Eye (tissue), 1 donor: ENCODE measurements around the gene NR2F1-AS1.
"Not testable (repeated sequence)": the region's sequence is repeated elsewhere in the genome, so short reads cannot be mapped to it uniquely, and the experiment has no call there.

ENCODE experiments used
- DNase-seq: peaks from one replicate; pipeline ENCODE4 v3.0.0-alpha.2; 2015

NR2F1-AS1 gene

DNA sequence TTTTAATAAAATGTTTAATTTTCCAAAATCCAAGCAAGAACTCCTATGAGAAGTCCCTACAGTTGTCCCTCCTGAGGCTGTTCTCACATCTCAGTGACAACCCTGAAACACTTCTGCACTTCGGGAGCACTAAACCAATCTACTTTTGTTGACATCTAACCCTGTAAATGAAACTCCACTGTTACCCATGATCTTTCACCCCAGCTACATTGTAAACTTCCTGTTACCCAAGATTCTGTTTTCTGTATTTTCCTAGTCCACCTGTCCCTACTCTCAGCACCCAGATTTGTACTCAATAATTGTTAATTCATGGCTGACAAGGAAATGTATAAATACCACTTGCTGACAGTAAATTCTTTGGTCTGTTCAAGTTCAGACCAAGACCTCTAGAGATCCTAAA is 153.7 kb downstream of the NR2F1-AS1 start:
- no peak for DNase-seq

DNA sequence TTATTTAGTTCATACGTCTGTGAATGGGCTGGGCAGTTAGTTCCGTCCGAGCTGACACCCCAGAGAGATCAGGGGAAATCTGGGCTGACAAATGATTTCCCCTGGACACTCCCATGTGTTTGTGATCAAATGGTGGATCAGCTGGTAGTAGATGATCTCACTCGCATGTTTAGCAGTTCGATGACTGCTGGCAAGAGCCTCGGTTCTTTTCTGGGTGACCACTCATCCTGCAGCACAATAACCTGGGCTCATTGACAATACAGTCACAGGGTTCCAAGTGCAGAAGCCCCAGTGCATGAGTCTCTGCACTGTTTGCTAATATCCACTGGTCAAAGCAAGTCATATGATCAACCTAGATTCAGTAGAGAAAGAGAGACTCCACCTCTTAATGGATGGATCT is 155.9 kb downstream of the NR2F1-AS1 start:
- DNase-seq, result no peak

DNA sequence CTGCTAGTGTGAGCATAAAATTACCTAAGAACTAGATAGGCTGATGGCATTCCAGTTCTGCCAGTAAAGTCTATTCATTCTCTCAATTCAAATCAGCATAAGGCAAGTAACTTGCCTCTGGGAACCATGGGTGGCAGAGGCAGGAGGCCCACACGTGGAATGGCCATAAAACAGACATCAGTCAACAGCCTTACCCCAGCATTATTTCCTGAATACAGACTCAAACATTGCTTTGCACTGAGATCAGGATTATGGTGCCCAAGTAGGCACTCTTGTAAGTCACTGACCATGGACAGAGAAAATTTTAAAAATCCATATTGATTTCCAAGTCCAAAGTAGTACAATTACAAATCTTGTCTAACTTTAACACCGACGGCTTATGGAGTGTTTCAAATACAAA is 157.7 kb downstream of the NR2F1-AS1 start:
- DNase-seq, result no peak

DNA sequence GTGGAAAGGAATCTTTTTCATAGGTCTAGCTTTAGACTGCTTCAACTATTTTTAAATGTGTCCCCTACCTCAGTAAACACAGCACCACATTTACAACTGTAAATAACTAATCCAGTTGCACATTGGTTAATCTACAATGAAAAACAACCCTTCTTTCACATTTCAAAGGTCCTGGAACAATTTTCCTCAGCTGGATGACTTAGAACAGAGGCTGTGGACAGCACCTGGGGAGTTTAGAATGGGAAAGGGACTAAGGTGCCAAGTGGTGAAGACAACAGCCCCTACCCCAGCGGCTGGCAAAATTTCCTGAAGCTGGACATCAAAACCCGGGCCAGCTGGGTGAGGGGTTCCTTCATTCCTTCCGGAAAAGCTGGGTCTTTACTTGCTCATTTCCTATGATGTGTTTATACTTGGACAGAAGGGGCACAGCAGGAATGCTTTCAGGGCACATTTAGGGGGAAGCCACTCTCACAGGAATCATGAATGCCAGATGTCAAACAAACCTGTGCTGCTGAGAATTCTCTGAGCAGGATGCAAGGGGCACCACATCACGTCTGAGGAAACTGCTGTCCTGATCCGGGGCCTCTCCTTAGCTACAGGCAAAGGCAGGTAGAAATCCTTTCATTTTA is 158.3 kb downstream of the NR2F1-AS1 start:
- peak; percentile 64 for DNase-seq

DNA sequence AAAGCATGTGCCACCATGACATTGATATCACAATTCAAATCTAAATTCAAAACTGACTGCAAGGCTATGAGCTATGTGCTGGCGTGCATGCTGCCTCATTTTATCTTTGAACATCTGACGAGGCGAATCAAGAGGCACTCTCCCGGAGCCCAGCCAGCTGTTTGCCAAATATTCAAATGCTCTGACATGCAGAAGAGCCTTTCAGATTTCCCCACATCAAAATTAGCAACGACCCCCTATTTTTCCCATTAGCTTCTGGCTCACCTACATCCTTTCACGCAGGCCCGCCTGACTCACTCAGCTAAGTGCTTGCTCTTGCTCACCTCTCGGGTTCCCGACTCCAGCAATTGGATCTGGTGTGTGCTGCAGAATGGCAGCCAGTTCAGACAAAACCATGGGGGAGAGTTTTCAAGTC is 159.0 kb downstream of the NR2F1-AS1 start:
- DNase-seq, result peak; percentile 53

DNA sequence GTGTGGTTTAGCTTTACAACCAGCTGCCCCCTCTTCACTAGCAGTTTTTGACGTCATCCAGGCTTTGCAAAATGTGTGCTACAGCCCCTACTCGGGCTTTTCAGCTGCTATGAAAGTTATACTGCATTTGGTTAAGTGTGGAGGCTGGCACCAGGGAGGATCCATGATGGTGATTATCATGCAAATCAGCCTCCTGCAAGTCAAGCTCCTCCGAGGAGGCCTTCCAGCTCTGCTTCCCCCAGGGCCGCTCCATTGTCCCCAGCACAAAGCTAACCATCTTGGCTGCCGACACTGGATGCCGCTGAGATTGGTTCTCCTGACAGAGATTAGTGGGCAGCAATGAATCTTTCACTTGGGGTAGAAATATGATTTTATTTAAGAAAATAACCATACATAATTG is 159.6 kb downstream of the NR2F1-AS1 start:
- peak; percentile 53 for DNase-seq

DNA sequence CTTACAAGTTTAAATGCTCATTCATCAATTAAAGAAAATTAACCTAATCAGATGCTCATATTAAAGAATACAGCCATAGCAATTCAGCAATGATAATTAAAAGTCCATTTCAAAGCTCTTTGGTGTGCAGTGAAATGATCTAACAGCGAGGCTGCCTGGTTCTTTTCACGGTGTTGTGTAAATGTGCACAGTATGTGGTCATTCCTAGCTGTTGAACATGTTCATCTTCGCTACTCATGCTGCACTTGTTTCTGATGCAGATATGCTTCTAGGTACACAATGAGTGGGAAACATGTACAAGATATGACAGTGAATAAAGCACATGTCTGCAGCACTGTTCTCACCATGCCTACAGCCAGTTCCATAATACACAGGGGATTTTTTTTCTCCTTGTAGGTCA is 163.5 kb downstream of the NR2F1-AS1 start:
- DNase-seq, result no peak

DNA sequence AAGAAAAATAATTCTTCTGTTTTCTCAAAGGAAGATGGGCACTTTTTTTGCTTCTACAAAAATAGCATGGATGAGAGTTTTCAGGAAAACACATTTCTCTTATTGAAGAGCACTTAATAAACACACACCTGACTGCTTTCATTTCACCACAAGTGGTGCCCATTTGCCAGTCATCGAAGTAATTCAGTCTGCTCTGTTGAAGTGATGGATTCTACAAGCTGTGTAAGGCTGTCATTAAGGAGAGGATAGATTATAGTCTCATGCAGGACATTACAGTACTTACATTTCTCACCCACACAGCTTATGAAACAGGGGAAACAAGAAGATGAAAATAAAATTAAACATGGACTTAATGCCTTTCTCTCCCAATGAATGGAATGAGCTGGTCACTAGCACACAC is 165.2 kb downstream of the NR2F1-AS1 start:
- no peak for DNase-seq

DNA sequence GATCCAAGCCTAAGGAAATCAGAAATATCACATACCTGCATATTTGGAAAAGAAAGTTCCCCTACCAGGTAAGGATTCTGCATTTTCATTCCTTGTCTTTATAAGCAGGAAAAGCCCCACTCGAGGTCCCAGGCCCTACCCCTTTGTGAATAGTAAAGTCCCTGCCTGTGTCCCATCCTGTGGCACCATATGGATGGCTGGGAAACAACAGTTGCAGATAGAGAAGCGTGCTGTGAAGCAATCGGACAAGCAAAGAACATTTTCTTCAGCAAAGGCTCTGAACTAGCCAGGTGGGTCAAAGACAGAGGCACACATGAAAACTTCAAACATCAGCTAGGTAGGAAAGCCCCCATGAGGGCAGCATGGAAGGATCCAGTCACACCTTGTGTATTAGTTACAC is 169.3 kb downstream of the NR2F1-AS1 start:
- DNase-seq, result no peak

DNA sequence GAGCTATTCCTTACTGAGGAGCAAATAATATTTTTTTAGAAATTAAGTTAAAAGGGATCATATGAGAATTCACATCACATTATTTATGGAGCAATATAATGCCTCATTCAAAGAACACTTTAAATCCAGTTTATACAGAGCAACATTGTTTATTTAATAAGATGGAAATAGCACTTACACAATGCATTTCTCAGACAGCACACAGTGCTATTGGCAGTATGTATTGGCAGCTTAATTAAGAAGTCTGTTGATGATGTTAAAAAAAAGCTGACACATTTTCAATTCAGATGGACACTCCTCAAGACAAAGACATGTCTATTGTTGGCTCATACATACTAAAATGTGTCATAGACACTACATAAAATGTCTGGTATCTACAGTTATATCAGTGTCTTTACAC is 171.3 kb downstream of the NR2F1-AS1 start:
- DNase-seq, result no peak

DNA sequence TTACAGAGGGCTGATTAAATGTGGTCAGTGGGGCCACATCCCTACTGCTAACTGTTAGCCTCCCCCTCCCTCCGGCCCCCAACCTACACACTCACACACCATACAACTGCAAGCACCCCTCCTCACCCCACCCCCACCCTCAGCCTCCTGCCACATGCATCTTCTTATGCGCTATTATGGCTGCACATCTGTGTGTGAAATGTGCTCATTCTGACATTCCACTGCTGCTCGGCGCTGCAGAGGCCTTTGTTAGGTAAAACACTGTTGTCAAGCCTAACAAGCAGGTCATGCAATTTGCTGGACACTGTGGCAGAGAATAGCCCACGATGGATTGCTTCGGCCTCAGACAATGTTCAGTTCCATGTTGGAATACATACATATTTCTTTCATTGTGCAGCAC is 173.6 kb downstream of the NR2F1-AS1 start:
- DNase-seq, result peak; percentile 89

DNA sequence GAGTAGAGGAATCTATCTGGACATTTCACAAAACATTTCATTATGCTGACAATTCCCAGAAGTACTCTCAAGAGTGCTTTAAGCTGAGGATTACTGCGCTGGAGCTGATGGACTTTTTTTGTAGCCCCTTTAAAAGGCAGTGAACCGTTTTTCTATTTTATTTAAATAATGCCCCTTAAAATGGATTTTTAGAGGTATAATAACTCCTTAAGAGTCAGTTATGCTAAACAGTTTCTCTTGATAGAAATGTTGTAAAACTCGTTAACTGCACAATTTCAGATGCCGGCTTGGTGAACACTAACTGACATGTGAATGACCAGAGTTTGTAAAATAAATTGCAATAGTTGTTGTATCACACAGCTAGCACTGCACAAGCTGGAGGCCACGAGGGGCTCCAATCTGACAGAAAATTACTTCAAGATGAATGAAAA is 174.0 kb downstream of the NR2F1-AS1 start:
- peak; percentile 78 for DNase-seq

DNA sequence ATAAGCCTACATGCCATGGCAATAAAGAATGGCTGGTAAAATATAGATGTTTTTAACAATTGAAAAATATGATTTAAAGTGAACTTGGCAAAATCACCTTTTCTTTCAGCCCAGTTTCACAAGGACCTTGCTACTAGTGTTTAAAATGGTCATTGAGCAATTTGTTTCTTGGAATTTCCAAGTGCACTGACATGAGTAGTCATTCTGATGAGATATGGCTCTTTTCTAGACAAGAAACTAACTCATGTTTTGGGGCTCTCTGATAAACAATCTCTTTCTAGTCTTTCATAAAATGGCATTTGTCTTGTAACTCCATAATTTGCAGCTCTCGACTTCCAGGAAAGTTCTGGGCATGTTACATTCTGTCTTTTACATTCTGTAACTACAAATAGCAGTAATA is 176.8 kb downstream of the NR2F1-AS1 start:
- no peak for DNase-seq

DNA sequence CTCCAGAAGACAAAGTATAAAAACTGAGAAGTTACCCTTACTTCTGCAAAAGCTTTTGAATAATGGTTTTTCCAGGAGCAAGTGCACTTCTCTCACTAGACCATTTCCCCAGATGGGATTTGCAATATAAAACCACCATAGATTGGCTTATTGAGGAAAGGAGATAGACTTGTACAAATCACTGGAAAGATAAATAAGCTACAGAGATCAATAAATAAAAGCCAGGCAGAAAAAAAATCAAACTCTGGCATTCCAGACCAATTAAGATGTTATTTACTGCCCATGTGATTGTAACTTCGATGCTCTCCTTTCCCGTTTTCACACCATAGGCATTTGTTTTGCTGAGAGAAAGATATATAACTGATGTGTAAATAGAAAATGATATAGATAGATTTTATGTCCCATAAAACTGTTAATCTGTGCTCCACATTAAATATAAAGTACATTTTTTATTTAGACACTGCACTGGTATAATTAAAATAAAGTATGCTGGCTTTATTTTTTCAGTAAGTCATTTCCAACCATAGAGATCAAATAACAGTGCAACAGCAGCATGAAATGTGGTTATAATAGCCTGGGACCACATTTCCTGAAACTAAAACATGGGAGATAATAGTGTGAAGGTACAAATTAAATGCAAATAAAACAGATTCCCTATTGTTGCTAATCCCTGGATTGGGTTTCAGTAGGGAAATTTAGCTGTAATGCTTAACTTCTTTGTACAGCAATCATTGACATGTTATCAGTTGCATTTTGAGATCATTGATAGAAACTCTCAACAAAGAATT is 177.7 kb downstream of the NR2F1-AS1 start:
- DNase-seq, result no peak

DNA sequence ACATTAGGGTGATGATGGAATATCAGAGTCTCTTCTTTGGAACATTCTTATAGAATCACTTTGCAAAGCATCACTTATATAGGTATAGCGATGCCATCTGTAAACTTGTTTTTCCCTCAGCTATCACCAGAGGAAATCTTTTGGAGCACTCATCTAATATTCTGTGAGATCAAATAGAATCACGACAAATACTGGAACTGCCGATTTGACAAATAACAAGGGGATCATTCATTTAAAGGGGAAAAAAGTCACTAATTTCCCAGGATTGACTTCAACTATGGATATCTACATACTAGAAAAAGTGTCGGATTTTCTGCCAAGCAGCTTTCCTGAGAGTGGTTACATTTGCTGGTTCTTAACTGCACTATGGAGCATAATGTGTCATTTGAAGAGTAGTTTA is 178.6 kb downstream of the NR2F1-AS1 start:
- DNase-seq, result no peak

DNA sequence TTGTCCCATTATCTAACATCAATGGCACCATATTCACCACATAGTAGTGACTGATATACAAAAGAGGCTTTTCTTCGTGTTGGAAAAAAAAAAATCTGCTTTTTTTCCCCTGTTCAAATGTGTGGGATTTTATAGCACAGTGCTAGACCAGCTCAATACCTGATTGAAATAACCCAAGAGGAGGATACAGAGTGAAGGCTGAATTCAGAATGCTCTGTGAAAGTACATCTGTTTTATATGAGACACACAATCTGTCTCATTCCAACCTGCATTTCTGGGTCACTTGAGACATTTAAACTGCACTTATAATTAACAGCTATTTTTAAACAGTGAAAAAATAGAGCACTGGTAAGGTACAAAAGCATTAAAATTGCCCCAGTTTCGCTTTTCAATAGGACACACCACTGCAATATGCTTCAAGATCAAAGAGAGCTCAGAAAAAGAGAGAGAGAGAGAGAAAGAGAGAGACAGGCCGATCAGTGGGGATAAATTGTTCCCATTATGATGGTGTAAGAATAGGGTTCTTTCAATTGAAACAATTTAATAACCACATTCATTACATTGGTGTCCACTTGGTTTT is 179.3 kb downstream of the NR2F1-AS1 start:
- DNase-seq, result no peak

DNA sequence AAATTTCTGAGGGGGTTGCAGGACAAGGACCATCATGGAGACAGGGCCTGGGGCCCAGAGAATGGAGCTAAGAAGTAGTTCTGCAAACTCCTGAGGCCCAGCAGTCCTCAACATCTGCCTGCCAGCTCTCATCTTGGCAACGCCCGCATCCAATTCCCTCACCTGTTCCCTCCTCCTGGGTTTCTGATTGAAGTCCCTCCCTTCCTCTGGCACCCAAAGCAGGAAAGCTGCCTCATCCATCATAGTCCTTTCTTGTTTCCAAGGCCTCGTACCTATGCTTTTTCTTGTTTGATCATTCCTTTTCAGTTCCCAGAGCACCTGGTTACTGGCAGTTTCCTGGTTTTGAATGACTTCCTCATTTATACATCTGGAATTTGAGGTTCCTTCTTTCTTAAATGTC is 181.3 kb downstream of the NR2F1-AS1 start:
- no peak for DNase-seq

DNA sequence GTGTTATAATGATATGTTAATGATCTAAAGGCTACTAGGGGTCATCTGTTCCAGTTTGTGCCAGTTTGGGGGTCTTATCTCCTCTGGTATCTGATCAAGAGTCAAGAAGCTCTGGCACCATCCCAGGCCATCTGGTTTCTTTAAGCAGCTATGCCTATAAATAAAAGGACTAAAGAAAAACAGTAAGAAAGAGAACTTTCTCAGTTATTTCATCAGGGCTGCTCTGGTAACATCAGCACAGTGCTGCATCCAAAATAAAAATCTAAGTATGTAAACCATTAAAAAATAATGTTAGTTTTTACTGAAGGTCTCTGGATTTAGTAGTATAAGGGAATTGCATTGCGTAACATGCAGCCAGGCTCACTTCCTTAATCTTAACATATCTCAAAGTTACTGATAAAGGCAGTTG is 185.0 kb downstream of the NR2F1-AS1 start:
- DNase-seq, result peak; percentile 63

DNA sequence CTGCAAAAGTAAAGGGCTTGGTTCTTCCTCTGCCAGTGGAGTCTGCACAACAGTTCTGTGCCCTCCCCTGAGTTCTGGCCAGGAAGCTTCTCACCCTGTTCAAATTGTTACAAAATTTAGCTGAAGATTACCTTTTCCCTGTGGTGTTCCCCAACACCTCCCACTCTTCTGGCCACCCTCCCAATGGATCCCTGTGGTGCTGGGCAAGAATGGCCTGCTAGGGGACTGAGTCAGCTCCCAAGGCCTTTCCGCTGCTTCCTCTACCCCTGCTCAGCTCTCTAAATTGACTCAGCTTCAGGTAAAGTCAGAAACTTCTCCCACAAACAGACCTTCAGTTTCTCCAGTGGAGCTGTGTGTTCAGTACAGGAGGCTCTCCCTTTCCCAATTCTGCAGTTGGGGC is 186.0 kb downstream of the NR2F1-AS1 start:
- no peak for DNase-seq

DNA sequence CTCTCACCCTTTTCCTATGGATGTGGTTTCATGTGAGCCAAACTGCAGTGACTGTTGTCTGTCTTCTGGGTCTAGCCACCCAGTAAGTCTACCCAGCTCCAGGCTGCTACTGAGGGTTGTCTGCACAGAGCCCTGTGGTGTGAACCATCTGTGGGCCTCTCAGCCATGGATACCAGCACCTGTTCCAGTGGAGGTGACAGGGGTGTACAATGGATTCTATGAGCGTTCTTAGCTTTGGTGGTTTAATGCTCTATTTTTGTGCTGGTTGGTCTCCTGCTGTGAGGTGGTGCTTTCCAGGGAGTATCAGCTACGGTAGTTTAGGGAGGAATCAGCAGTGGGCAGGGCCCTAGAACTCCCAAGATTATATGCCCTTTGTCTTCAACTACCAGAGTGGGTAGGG is 186.7 kb downstream of the NR2F1-AS1 start:
- no peak for DNase-seq

DNA sequence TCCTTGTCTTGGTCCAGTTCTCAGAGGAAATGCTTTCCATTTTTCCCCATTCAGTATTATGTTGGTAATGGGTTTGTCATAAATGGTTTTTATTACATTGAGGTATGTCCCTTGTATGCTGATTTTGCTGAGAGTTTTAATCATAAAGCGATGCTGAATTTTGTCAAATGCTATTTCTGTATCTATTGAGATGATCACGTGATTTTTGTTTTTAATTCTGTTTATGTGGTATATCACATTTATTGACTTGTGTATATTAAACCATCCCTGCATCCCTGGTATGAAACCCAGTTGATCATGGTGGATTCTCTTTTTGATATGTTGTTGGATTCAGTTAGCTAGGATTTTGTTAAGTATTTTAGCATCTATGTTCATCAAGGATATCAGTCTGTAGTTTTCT is 189.8 kb downstream of the NR2F1-AS1 start:
- DNase-seq, result not testable (repeated sequence)

DNA sequence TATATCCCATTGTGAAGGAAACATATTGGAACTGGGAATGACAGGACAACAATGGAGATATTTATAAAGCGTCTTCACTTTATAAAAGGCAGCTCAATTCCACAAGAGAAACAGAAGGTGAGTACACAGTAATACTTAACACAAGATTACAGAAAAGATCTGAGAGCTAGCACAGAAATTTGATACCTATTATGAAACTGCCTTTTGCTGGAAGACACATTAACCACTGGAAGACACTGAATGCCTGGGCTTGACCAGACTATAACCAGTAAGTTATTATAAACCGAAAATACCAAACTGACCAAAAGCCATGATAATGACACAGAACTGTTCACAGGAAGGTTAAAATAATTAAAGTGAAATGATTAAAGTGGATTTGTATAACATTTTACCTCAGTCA is 195.4 kb downstream of the NR2F1-AS1 start:
- no peak for DNase-seq

DNA sequence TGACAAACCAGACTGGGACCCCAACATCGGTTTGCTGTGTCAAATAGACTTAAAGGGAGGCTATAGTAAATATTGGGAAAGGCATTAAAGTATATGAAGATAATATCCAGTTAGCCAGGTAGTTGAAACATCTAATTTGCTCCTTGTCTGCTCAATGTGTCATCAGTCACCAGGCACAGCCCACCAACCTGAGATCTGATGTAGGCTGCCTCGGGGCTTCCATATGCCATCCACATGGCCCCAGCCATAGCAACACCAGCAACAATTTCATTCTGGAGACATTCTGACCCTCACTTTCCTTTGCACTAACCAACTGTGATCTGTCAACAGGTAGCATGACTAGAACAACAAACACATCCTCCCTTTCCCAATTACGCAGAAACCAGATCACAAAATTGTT is 196.0 kb downstream of the NR2F1-AS1 start:
- no peak for DNase-seq

DNA sequence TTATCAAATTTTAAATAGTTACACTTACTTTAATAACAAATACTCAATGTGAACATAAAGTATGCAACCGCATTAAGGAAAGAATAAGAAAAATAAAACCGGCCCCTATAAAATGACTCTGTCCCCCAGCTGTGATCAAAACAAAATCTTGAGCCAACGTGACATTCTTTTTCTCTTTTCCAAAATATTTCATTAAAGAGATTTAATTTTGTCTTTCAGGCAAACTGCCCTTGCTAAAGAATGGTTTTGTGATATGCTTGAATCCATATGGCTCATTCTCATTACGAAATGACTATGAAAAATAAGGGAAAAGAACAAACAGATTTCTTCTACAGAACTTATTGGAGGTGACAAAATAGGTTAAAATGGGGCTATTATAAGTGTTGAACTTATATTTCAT is 197.0 kb downstream of the NR2F1-AS1 start:
- DNase-seq, result no peak
